ENCODE measurements around the gene RFX3.
A peak's percentile ranks its signal among the peaks of the same experiment; 100 is the strongest.

Gene RFX3

GRCh38 chr9:3415906-3416305 lies 109.9 kb downstream of the RFX3 start:
- no peak for FAIRE-seq

DNA sequence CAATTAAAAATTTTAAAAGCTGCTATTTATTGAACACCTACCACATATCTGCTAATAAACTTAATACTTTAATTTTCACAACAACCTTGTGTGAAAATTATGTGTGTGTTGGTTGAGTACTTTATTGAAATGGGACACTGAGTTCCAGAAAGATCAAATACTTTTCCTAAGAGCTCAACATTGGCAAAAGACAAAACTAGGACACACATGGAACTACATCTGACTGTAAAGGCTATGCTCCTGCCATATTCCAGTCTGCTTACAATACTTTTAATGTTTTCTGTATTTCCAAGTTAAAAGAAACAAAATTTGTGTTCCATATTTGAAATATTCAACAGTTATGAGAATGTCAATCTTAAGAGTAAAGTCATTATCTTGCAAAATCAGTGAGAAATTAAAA lies 111.8 kb downstream of the RFX3 start:
- peak; percentile 6 for FAIRE-seq

DNA sequence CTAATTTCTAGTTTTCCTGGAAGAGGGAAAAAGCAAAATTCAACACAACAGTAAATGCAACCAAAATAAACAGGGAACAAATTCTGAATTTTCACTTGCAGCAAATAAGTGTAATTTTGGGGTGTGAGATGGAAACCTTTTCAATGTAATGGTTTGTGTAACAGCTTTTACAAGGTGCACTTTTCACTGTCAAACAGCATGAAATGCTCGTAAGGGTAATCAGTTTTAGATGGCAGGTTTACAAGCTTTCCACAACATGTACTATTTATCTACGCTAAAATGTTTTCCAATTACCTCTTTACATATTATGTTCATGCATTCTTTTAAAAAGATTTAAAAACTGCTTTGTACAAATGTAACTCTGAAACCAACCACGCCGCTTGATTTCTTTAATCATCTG lies 115.3 kb downstream of the RFX3 start:
- no peak for FAIRE-seq

GRCh38 chr9:3409453-3409852 lies 116.3 kb downstream of the RFX3 start:
- FAIRE-seq, result peak; percentile 48

DNA sequence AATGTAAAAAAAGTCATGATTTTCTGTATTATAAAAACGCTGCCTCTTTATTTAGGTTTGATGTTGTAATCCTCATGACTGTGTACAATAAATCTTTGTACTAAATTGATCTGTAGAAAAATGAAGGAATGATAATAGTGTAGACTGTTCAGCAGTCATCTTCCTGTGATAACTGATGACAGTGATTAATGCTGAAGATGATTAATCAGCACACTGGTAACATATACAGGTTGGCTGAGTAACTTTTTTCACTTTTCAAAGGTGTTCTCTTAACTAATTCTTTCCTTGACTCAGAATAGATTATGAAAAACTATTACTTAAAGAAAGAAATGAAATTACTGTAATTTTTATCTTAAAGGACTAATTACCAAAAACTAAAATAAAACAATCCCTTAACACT lies 122.5 kb downstream of the RFX3 start:
- no peak for FAIRE-seq

- no peak for FAIRE-seq
These were observed 124.4 kb downstream of the RFX3 start for GRCh38 chr9:3401221-3401954.

DNA sequence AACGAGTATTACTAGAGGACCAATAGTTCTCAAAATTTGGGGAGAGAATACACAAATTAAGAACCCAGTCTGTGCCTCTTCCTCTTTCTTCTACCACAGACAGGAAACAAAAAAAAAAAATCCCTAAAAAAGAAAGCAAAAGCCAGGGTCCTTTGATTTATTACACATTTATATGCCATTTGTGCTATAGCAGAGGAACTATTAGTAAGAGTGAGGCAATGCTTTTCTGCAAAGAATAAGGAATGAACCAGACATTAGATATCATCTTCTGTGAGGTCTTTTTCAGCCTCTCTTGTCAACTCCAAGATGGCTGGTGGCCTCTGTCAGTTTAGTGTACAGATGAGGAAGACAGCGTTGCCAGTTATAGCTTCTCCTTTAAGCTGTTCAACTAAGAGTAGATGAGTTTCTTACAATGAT lies 127.6 kb downstream of the RFX3 start:
- no peak for FAIRE-seq

- no peak for FAIRE-seq
These were observed 128.0 kb downstream of the RFX3 start for GRCh38 chr9:3397766-3398165.

DNA sequence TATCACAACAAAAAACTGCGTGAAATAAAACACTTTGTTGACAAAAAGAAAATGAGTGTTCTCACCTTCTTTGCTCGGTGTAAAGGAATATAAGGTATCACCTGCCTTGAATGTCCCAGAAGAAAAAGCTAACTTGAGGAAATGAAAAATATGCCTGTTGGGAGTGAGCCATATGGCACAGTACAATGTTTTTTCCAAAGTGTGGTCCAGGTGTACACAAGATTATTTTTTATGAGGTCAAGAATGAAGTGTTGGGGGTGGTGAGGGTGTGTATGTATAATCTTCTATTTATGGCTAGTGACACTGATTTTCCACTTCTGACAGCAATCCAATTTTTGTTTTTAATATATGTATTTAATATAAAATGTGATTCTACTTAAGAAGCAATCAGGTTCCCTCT lies 134.4 kb downstream of the RFX3 start:
- no peak for FAIRE-seq

GRCh38 chr9:3386753-3387152 lies 139.0 kb downstream of the RFX3 start:
- FAIRE-seq, result no peak

- FAIRE-seq, result no peak
These were observed 139.9 kb downstream of the RFX3 start for GRCh38 chr9:3385871-3386270.

GRCh38 chr9:3371842-3372241 lies 154.0 kb downstream of the RFX3 start:
- FAIRE-seq, result no peak

DNA sequence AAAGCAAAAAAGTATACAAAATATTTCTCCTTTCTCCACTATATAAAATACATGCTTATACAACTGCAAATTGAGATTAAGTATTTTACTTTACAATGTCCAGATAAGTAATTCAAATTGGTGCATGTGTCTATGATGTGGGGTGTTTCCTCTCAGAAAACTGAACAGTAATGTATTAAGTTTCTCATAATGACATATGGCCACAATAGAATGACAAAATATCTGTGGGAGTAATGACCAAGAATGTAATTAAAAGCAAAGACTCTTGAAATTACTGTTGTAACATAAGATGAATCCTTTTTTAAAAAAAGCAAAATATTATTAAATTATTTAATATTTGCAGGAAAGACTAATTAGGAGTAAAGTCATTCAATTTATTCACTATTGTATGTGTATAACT lies 155.1 kb downstream of the RFX3 start:
- FAIRE-seq, result no peak

- FAIRE-seq, result no peak
These were observed 158.6 kb downstream of the RFX3 start for GRCh38 chr9:3367185-3367584.

DNA sequence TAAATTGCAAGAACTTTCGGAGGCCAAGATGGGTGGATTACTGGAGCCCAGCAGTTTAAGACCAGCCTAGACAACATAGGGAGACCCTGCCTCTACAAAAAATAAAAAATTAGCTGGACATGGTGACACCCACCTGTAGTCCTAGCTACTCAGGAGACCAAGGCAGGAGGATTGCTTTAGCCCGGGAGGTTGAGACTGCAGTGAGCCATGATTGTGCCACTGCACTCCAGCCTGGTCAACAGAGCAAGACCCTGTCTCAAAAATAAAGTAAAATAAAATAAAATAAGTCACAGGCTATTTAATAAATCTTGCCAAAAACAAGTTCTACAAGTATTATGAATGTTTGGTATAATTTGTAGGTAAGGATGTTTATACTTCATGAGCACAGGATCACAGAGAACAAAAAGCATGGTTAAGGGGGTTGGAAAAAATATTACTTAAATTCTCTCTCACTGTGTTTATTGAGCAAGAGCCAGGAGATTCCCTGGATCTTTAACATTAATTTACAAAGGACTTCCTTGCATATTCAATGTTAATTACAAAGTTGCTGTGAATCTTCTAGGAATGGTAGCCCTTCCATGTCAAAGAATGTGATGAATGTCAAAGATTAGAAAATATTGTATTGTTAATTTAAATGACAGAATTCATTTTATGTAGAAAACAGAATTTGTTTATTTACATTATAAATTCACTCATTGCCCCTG lies 164.0 kb downstream of the RFX3 start:
- FAIRE-seq, result no peak

DNA sequence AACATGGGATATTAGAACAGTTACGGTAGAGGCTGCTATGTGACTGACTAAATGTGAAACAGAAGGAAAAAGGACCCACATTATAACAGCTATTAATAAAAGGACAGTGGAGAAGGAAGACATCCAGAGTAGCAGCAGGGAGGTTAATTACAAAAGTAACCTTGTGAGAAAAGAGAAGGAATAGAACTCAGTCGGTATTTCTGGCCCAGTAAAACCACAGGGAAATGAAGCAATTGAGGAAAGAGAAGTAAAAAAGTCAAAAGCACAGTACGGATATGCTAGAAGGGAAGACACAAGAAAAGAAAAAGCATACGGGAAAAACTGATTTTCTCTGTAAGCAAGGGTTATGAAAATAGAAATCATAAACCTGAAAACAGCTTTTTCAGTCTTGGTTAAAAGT lies 164.7 kb downstream of the RFX3 start:
- no peak for FAIRE-seq

GRCh38 chr9:3360245-3360644 lies 165.6 kb downstream of the RFX3 start:
- no peak for FAIRE-seq

- FAIRE-seq, result no peak
These were observed 166.0 kb downstream of the RFX3 start for GRCh38 chr9:3359778-3360177.

- FAIRE-seq, result no peak
These were observed 166.6 kb downstream of the RFX3 start for GRCh38 chr9:3359048-3359692.

DNA sequence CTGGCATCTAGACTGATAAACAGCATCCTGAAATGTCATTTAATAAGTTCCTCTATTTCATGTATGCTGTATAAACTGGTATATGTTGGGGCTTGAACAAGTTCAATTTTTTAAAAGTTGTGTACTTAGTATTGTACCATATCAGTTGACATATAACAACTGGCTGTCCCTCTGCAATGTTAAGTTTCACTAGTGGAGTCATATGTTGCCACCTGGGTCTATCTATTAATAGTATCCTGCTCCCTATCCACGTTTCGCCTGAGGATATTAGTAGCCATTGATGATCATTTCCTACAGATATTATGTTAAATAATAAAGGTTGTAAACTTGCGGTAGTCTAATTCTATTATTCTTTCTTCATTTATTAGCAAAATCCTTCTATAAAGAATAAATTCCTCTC lies 177.6 kb downstream of the RFX3 start:
- FAIRE-seq, result no peak

GRCh38 chr9:3346549-3346948 lies 179.3 kb downstream of the RFX3 start:
- no peak for FAIRE-seq

DNA sequence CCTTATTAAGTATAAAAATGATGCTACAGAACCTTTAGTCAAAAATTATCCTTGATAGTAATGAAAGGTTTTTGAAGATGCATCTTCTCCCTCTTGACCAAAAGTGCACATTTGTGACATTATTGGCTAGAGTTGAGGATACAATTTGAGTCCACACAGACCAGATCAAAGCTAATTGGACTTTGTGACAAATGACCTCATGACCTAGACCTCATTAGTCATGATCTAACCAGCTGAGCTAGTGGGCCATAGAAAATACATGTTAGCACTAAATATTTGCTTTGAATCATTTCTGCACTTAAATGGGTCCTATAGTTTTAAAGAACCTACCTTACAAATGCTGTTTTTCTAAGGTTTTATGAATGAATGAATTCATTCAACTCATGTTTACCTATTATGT lies 182.1 kb downstream of the RFX3 start:
- no peak for FAIRE-seq

DNA sequence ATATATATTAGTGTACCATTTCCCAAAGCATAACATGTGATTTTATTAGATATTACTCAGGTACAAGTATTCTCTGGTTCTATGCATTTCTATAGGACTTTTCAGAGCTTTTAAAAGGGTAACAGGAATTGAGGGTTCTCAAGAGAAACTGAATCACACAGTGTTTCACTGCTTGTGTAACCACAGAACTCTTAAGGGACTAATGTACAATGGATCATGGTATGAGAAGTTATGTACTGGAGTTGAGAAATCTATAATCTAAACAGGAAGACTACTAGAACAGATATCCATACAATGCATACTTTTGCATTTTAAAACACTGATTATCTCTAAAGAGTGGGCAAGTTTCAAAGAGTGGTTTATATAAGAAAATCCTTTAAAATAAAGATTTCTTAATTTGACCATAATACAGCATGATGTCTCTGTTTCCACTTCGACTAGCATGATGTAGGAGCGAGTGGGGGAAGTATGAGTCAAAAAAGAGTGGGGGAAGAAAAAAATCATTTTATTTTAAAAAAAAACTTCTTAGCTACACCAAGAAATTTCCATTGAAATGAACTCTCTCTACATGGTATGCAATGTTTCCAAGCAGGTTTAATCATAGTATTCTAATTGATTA lies 183.5 kb downstream of the RFX3 start:
- FAIRE-seq, result no peak
